Measurements from ENCODE around the gene DLGAP4. TPM values are rescaled to one million over a fixed set of nuclear protein-coding genes. Genes with fewer than 3 reads are reported as not detected.

DLGAP4 gene
- total RNA-seq, 2 experiments from 2014 or later, result 27.0 to 27.5 TPM

GRCh38 chr20:36308353-36308752 lies 2.2 kb downstream of the DLGAP4 start:
- no peak overlapping the region for H3K4me3 Mint-ChIP-seq
- no peaks in the 10 kb centered on the region for H3K9me3 Mint-ChIP-seq
- POLR2A ChIA-PET, result no interaction called here
- H3K4me1 Mint-ChIP-seq, result peaks cover 3% of the 10 kb centered on the region
- peaks cover 62% of the 10 kb centered on the region for H3K27me3 Mint-ChIP-seq
- H3K36me3 Mint-ChIP-seq, result no peaks in the 10 kb centered on the region
- no peak overlapping the region for H3K27ac Mint-ChIP-seq
- ATAC-seq (ENCODE audit: low read depth) (no peak), DNase-seq (no peak)

GRCh38 chr20:36308986-36309385 lies 2.8 kb downstream of the DLGAP4 start:
- Mint-ChIP-seq H3K27me3 (peaks cover 55% of the 10 kb centered on the region), H3K27ac (no peak overlapping the region), H3K9me3 (no peaks in the 10 kb centered on the region), H3K4me3 (no peak overlapping the region), H3K36me3 (no peaks in the 10 kb centered on the region), H3K4me1 (peaks cover 3% of the 10 kb centered on the region)
- DNase-seq (no peak), ATAC-seq (ENCODE audit: low read depth) (no peak)
- POLR2A ChIA-PET, result no interaction called here

DNA sequence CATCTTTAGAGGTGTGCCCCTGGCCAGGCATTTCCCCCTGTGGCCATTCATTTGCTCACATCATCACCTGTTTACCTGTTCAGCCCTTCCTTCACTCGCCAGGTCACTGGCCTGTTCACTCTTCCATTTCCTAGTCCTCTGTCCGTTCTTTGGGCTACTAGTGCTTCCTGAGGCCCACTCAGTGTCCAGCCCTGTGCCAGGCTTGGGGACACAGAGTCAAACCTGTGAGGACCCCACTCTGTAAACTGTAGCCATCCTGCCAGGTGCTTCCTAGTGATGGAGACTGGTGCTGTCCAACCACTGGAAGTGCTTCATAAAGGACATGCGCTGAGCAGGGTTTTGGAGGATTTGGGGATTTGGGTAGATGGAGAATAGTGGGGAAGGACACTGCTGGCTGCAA lies 3.5 kb downstream of the DLGAP4 start:
- ATAC-seq (ENCODE audit: low read depth) (no peak), DNase-seq (no peak)
- Mint-ChIP-seq H3K36me3 (no peaks in the 10 kb centered on the region), H3K4me1 (peaks cover 3% of the 10 kb centered on the region), H3K9me3 (no peaks in the 10 kb centered on the region), H3K4me3 (no peak overlapping the region), H3K27ac (no peak overlapping the region), H3K27me3 (peaks cover 51% of the 10 kb centered on the region)
- POLR2A ChIA-PET, result no interaction called here

DNA sequence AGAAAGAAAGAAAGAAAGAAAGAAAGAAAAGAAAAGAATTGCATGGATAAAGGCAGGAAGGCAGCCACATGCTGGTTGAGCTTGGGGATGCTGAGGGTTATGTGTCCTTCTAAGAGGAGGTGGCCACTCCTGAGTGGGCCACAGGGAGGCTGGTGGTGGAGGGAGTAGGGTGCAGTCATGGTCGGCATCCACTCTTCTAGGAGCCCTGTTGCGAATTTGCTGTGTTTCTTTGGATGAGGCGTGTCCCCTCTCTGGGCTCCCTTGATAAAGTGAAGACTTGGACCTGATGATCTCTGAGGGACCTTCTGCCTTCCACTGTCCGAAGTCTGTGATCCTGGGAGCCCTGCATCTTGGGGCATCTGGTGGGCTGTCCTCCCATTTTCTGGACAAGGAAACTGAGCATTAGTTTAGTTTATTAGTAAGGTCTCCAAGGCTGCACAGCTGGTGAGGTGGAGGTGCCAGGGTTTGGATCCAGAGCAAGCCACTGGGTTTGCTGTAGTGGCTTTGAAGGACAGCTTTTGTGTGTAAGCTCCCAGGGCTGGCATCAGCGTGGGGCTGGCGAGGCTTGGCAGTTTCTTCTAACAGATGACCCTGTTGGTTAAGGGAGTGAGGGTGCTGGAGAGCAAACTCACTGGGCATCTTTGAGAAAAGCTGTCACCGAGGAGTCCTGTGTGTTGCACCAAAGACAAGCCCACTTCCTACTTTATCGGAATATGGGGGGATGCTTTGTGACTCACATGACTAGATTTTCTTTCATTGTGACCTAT lies 4.3 kb downstream of the DLGAP4 start:
- H3K9me3 Mint-ChIP-seq, result no peaks in the 10 kb centered on the region
- H3K4me1 Mint-ChIP-seq, result peaks cover 5% of the 10 kb centered on the region
- H3K4me3 Mint-ChIP-seq, result no peak overlapping the region
- H3K27me3 Mint-ChIP-seq, result peaks cover 45% of the 10 kb centered on the region
- POLR2A ChIA-PET, result no interaction called here
- no peak for ATAC-seq (ENCODE audit: low read depth)
- no peak overlapping the region for H3K27ac Mint-ChIP-seq
- DNase-seq, result no peak
- H3K36me3 Mint-ChIP-seq, result no peaks in the 10 kb centered on the region

- Mint-ChIP-seq H3K4me1 (peaks cover 3% of the 10 kb centered on the region), H3K27me3 (peaks cover 43% of the 10 kb centered on the region), H3K36me3 (no peaks in the 10 kb centered on the region), H3K9me3 (no peaks in the 10 kb centered on the region), H3K27ac (no peak overlapping the region), H3K4me3 (no peak overlapping the region)
- POLR2A ChIA-PET, result no interaction called here
- ATAC-seq (ENCODE audit: low read depth), result no peak
- no peak for DNase-seq
These were observed 5.2 kb downstream of the DLGAP4 start for GRCh38 chr20:36311141-36311853.

DNA sequence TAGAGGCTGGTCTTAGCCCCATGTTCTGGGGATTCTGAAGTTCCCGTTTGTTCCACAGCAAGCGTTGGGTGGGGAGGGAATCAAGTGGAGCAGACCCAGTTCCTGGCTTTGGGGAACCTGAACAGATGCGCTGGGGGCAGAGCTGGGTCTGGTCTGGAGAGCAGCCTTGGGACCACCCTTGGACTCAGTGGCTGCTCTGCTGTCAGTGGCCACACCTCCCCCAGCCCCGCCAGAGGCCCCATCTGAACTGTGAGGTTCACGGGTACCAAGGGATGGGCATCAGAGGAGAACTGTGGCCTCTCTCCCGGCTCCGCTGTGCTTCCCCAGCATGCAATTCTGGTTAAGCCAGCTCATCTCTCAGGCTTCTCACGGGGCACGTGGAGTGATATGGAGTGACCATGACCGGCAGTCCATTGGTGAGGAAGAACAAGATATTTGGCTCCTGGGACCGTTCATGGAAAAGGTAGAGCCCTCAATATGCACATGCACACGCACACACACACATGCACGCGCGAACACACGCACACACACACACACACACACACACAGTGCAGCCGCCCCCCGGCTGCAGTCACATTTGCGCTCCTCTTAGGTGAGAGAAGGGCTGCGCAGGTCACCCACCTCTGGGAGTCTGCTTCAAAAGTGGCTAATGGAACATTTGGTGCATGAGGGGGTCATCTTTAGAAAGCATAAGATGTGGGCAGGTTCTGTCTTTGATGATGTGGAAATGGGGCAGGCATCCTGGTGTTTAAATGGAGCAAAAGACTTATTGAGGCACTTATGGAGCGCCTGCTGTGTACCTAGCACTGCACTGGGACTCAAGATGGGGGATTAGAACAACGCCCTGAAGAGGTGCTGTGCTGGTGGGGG lies 6.0 kb downstream of the DLGAP4 start:
- Mint-ChIP-seq H3K4me1 (peaks cover 3% of the 10 kb centered on the region), H3K27ac (no peak overlapping the region), H3K27me3 (peaks cover 40% of the 10 kb centered on the region), H3K9me3 (no peaks in the 10 kb centered on the region), H3K4me3 (no peak overlapping the region), H3K36me3 (no peaks in the 10 kb centered on the region)
- POLR2A ChIA-PET, result no interaction called here
- DNase-seq (peak; percentile 10), ATAC-seq (ENCODE audit: low read depth) (no peak)

- Mint-ChIP-seq H3K9me3 (no peaks in the 10 kb centered on the region), H3K27ac (no peak overlapping the region), H3K4me1 (peaks cover 2% of the 10 kb centered on the region), H3K36me3 (no peaks in the 10 kb centered on the region), H3K27me3 (peaks cover 34% of the 10 kb centered on the region), H3K4me3 (no peak overlapping the region)
- DNase-seq, result peak; percentile 15
- POLR2A ChIA-PET, result interaction anchor here (0.6 kb wide), 1 partner anchor 298 kb away, joined by 3 read pairs; no protein-coding TSS in a partner anchor
- no peak for ATAC-seq (ENCODE audit: low read depth)
These were observed 6.7 kb downstream of the DLGAP4 start for GRCh38 chr20:36312724-36313441.

DNA sequence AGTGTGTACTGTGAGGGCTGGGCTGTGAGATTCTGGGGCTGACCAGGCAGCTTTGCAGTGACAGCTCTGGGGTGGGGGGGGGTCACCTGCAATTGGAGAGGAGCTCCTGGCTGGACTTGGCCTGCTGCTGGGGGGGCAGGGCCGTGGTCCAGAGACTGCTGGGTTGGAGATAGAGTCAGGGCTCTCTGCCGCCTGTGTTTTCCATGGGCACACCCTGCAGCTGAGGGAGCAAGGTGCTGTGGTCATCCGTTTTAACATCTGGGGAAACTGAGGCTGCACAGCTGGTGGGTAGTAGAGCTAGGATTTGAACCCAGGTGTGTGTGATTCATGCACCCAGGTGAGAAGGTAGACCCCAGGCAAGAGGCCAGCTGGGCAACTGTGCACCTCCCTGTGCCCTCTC lies 7.3 kb downstream of the DLGAP4 start:
- DNase-seq (peak; percentile 10), ATAC-seq (ENCODE audit: low read depth) (no peak)
- Mint-ChIP-seq H3K4me1 (peaks cover 2% of the 10 kb centered on the region), H3K27me3 (peaks cover 29% of the 10 kb centered on the region), H3K27ac (no peak overlapping the region), H3K4me3 (no peak overlapping the region), H3K9me3 (no peaks in the 10 kb centered on the region), H3K36me3 (no peaks in the 10 kb centered on the region)
- POLR2A ChIA-PET, result no interaction called here

DNA sequence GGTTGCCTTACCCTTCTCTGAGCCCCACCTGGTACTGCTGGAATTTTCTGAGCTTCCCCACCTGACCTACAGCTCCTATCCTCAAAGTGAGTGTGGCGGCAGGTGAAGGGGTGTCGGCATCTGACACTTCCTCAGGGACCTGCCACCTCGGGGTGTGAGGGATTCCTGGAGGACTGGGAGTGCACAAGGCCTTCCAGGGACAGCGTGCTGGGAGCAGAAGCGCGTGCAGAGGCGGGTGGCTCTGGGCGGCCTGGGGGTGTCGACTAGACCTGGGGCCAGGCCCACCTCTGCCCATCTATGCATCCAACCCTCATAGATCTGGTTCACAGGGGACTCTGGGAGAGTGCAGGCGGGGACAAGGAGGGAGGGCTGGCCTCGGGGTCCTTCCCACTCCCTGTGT lies 7.8 kb downstream of the DLGAP4 start:
- DNase-seq, result peak; percentile 17
- no peak overlapping the region for H3K27ac Mint-ChIP-seq

GRCh38 chr20:36314734-36315544 lies 8.8 kb downstream of the DLGAP4 start:
- no peak overlapping the region for H3K4me3 Mint-ChIP-seq
- peaks cover 16% of the 10 kb centered on the region for H3K27me3 Mint-ChIP-seq
- POLR2A ChIA-PET, result no interaction called here
- H3K9me3 Mint-ChIP-seq, result no peaks in the 10 kb centered on the region
- DNase-seq (peak; percentile 17), ATAC-seq (ENCODE audit: low read depth) (no peak)
- no peak overlapping the region for H3K27ac Mint-ChIP-seq
- H3K36me3 Mint-ChIP-seq, result no peaks in the 10 kb centered on the region
- H3K4me1 Mint-ChIP-seq, result peaks cover 2% of the 10 kb centered on the region

More for the DNA sequence above, 7.8 kb downstream of the DLGAP4 start:
- Mint-ChIP-seq H3K9me3 (no peaks in the 10 kb centered on the region), H3K36me3 (no peaks in the 10 kb centered on the region), H3K27me3 (peaks cover 25% of the 10 kb centered on the region), H3K4me3 (no peak overlapping the region), H3K4me1 (peaks cover 2% of the 10 kb centered on the region)
- POLR2A ChIA-PET, result no interaction called here
- ATAC-seq (ENCODE audit: low read depth), result no peak

DNA sequence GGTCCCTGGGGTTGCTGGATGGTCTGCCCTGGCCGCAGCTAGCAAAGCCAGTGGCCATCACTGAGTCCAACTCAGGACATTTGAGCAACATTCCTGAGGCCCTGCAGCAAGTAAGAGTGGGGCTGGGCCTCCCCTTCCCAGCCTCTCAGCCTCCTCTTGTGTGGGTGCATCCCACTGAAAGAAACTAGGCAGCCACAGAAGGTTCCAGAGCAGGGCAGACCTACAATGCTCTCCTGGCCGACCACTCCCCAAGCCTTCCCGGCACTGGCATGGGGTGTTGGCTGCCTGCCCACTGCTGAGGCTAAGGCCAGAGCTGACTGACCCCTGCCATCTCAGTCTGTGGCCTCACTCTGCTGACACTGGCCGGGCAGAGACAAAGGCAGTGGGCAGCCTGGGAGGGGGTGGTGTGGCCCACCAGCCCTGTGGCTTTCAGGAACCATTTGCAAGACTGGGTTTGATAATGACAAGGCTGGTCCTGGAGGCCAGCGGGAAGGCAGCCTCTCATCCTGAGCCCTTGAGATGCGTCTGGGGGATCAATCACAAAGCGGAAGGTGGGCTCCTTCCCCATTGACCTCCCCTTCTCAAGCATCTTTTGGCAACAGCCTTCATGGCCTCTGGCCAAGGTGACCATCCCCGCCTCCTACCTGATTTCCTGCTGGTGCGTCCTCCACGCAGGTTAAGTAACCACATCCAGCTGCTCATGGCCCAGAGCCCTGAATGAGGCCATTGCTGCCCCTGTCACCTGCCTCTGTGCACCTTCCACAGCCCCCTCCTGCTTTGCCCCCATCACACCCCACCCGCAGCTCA lies 9.6 kb downstream of the DLGAP4 start:
- Mint-ChIP-seq H3K27me3 (peaks cover 11% of the 10 kb centered on the region), H3K4me1 (peaks cover 2% of the 10 kb centered on the region), H3K4me3 (no peak overlapping the region), H3K9me3 (no peaks in the 10 kb centered on the region), H3K36me3 (no peaks in the 10 kb centered on the region), H3K27ac (no peak overlapping the region)
- no peak for ATAC-seq (ENCODE audit: low read depth)
- POLR2A ChIA-PET, result no interaction called here
- DNase-seq, result peak; percentile 20

DNA sequence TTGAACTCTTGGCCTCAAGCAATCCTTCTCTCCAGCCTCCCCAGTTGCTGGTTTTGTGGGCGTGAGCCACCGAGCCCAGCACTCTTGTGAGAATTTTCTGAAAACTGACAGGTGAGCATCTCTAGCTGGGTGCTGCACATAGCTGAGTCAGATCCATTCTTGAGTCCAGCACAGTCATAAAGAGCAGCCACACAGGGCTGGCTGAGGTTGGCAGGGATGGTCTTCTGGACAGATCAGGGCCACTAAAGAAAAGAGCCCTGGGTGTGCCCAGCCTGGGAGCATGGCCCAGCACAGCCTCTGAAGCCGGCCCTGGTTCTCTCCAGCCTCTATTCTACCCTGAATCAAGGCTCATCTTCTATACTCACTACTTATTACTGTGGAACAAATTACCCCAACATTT lies 11.5 kb downstream of the DLGAP4 start:
- Mint-ChIP-seq H3K4me1 (peaks cover 2% of the 10 kb centered on the region), H3K27ac (no peak overlapping the region), H3K36me3 (no peaks in the 10 kb centered on the region), H3K27me3 (peaks cover 2% of the 10 kb centered on the region), H3K4me3 (no peak overlapping the region), H3K9me3 (no peaks in the 10 kb centered on the region)
- DNase-seq (no peak), ATAC-seq (ENCODE audit: low read depth) (no peak)
- POLR2A ChIA-PET, result no interaction called here
